ENCODE results near the gene GLYR1.
"Not testable (repeated sequence)": the region's sequence is repeated elsewhere in the genome, so short reads cannot be mapped to it uniquely, and the experiment has no call there.

GLYR1 gene

DNA sequence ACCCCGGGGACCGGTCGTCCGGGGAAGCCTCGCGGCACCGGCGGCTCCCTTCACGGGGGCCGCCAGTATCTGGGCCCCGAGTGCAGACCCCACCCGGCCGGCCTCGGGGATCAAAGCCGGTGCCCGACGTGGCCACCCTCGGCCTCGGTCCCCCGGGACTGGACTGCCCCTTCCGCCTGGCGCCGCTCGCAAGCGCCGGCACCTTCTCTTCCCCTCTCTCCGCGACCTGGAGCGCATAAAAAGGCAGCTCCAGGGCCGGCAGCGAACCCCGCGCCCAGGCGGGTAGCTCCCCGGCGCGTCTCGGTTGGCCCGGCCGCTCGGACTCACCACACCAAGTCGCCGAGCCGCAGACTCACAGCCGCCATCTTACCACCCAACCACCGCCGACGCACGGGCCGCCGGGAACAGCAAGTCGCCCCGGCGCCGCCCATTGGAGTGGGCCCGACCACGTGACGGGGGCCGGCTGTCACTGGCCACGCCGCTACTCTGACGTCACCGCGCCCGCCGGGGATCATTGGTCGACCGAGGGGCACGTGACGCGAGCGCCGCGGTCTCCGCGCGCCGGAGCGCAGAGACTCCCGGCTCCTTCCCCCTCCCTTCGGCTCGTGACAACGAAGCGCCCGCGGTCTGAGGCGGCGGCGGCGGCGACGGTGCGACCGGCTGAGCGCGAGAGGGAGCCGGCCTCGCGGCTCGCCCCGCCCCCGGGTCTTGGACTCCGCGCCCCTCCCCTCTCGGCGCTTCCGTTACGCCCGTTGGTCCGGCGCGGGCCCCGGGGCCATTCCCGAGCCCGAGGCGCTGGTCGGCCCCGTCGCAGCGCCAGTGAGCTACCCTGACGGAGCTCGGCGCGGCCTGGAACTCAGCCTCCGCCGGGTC is at the start of gene GLYR1, which contains the start of gene UBN1:
Gene GLYR1 (minus strand): TSS at position 388 of the 873 bp plus-strand sequence. CDS start 23 bp downstream, at position 365.
Gene UBN1 (plus strand): TSS at position 581 of the 873 bp plus-strand sequence. CDS start 5,437 bp downstream, outside the sequence.
- peak; percentile 100 for DNase-seq

DNA sequence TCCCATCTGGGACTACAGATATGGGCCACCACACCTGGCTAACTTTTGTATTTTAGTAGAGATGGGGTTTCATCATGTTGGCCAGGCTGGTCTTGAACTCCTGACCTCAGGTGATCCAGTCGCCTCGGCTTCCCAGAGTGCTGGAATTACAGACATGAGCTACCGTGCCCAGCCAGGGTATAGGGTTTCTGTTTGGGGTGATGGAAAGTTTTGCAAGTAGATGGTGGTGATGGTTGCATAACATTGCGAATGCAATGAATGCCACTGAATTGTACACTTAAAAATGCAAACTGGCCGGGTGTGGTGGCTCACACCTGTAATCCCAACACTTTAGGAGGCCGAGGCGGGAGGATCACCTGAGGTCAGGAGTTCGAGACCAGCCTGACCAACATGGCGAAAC is 49.7 kb upstream of the GLYR1 start:
- not testable (repeated sequence) for DNase-seq

DNA sequence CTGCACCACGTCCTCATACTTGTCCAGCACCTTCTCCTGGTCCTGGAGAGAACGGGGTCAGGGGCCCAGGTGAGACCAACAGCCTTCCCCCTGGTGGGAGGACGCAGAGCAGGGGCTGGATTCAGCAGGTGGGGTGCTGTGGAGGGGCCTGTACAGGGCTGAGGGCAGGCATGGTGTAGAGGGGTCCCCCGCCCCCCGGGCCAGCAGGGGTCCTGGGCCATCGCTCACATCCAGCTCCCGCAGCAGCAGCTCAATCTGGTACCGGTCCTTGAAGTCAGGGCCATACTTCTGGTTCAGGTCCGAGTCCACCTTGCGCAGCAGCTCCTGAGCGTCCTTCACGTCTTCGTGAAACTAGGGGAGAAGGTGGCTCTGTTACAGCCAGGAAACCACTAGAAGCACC is 48.3 kb upstream of the GLYR1 start:
- DNase-seq, result no peak

DNA sequence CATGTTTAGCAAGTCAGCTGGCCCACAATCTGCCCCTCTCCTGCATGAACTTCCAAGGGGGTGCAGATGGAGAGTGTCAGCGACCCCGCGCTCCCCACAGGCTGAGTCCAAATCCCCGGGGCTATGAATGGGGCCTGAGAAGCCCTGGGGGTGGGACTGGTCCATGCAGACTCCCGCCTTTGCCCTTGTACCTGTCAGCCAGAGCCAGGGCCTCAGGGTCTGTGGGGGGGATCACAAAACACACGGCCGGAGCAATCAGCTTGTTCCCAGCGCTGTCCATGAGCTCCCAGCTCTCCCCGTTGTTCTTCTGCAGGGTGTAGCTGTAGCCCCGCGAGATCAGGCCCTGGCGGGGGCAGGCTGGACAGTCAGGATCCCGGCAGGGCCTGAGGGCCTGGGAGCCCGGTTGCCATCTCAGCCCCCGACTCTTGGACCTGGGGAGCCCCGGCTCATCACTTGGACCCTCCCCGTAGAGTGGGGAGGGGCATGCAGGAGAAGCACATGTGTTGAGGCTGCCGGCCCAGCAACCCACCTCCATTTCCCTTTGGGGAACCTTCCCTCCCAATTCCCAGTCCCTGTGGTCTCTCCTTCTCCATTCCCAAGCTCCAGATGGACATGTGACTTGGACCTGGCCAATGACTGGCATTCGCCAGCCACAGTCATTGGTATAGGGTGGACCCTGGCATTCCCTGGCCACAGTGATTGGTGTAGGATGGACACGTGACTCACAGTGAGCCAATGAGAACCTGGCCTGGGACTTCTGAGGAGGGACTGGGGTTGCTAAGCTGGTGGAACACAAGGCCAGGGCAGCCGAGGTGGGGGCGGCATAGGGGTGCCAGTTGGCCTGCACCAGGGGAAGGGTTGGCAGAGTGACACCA is 47.4 kb upstream of the GLYR1 start:
- no peak for DNase-seq

DNA sequence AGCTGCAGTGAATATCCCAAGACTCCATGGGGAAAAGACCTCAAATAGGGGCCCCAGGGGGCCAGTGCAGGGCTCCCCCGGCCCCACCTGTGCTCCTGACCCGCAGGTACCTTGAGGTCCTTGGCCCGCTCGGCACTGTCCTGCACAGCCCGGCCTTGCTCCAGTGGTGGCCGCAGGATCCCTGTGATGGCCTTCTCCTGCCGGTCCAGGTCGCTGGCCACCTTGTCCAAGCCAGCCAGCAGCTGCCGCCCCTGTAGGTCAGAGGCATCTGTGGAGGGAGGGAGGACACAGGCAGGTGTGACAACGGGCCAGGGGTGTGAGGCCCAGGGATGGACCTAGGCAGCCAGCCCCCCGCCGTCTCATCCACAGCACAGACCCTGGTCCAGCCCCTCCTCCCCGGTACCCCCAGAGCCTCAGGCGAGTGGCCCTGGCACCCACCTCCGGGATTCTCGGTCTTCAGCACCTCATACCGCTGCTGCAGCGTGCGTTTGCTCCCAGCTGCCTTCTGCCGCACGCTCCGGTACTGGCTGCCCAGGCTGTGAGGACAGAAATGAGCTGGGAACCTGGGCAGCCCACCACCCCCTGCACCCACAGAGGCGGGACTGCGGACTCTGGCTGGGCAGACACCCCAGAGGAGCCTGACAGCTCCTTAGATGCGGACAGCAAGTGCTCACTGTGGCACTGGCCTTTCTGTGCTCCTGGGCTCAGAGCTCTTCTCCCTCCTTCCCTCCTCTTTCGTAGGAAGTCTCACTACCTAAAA is 46.2 kb upstream of the GLYR1 start:
- DNase-seq, result no peak

DNA sequence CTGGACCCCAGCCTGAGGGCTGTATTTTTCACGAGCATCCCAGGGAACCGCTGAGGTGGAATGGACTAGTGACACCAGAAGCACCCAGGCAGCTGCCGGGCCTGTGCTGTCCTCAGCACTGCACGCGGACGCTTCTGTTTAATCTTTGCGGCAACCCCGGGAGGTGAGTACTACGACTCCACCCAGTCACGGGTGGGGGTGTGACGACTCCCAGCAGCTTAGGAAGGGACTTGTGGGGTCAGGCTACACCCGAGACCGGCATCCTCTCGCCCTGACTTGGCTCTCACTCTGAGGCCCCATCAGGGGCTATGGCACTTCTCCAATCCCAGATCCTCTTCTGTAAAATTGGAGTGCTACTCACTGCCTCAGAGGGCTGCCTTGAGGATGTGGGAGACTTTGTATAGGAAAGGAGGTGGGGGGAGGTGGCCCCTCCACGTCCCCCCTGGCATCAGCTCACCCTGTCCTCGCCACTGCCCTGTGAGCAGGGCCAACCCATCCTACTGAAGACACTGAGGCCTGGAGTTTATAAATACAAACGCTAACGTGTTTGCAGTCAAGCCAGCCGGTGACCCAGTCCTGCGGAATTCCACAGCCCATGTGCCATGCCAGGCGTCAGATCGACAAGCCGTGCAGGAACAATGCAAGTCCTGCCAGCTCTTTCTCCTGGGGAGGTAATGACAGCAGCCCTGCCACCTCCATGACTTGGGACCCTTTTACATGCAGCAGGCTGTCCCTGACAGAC is 45.4 kb upstream of the GLYR1 start:
- DNase-seq, result no peak

DNA sequence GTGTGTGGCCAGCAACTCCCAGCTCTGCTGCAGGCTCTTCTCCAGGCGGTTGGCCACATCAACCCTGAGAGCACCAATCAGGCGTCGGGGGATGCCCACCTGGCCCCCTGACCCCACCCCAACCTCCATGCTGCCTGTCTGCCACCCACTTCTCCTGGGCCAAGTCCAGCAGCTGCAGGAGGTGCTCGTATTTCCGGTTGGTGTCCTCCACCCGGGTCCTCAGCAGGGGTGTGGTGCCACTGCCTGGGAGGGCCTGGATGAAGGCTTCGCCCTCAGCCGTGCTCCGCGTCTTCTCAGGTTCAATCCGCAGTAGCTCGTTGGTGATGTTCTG is 44.8 kb upstream of the GLYR1 start:
- no peak for DNase-seq

DNA sequence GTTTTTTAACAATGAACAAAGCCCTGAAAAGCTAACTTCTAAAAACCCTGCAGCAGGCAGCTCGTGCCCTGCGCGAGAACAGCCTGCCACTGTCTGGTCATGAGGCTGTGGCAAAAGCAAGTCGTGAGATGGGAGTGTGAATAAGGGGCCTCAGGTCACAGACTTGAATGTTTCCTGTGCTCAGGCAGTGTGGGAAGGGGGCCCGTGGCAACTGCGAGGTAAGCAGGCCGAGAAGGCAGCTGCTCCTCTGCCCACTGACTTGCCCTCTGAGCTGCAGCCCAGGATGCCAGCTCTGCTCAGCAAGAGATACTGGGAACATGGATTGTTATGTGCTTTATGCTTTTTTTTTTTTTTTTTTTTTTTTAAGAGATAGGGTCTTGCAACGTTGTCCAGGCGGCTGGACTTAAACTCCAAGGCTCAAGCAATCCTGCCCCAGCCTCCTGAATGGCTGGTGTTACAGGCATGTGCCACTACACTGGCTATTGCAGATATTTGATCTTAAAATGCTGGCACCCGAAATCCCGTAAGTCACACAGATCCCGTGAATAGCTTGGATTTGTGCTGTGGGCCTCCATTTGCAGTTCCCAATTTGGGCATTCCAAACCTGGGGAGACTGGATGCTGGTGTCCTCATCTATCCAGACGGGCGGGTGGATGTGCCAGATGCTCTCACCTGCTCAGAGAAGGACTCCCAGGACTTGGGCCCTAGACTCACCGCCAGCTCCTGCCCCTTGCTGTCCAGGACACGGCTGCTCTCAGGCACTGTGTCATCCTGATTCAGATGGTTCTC is 44.2 kb upstream of the GLYR1 start:
- DNase-seq, result no peak

DNA sequence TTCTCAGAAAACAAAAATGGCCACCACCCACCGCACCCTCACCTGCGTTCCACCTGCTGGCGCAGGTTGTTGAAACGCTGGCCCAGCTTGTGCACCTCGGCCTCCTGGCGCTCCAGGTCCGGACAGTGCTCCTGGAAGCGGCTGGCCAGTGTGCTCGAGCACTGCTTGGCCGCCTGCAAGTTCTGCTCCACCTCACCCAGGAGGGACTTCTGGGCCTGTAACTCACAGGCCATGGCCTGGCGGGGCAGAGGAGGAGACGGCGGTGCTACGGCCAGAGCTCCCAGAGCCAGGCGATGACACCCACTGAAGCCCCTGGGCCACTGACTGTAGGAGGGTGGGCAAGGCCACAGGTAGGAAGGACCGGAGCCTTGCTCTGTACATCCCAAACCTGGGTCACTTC is 43.6 kb upstream of the GLYR1 start:
- no peak for DNase-seq

DNA sequence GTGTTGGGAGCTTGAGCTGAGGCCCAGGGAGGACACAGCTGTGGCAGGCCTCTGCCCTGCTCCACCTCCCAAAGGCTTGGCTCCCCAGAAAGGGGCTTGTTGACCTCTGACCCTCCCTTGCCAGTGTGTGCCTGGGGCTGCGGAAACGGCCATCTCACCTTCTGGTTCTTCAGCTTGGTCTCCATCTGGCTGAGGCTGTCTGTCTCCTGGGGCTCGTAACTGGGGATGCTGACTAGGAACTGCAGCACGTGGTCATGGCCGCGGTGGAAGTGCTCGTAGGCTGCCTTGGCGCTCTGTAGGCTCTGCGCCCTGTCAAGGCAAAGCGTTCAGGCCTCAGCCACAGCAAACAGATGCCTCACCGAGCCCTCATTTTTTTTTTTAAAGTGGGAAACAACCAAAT is 42.9 kb upstream of the GLYR1 start:
- no peak for DNase-seq

DNA sequence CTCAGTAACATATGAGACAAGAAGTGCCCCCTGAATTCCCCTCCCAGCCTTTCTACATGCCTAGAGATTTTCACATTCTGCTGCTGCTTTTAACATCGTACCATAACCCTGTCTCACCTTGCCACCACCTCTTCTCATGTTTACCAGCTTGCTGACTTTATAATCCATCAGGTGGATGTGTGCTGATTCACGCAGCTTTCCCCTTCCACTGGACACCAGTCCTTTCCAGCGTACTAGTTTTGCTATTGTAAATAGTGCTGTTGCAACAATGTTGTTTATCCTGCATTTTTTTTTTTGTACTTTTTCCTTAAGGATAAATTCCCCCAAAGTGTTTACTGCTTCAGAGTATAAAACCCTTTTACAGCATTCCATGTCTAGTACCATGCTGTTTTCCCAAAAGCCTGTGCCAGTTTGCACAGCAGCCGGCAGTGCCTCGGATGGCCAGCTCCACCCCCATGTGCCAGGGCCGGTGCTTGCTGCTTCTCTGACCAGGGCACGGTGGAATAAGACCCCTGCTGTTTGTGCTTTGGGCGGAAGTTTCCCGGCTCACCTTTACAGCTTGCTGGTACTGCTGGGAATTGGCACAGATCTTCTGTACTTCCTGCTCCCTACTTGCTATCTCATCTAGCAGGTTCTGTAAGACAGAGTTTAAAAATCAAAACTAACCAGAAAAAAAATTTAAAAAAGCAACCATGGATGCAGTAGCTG is 41.5 kb upstream of the GLYR1 start:
- no peak for DNase-seq

DNA sequence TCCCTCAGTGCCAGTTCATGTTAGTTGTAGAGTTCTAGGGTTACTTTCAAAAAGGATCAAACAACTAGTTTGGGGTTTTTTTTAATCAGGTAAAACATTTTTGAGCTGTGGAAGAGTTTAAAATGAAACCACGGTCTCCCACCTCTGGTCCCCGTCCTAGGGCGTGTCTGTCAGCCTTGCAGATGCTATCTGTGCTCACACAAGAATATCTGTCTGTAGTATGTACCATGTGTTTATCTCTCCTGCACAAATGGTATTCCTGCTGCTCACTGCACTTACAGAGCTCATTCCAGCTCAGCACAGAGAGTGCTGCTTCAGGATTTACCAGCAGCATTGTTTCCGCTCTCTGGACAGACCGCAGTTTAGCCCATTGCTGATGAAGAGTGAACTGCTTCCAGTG is 39.1 kb upstream of the GLYR1 start:
- no peak for DNase-seq

DNA sequence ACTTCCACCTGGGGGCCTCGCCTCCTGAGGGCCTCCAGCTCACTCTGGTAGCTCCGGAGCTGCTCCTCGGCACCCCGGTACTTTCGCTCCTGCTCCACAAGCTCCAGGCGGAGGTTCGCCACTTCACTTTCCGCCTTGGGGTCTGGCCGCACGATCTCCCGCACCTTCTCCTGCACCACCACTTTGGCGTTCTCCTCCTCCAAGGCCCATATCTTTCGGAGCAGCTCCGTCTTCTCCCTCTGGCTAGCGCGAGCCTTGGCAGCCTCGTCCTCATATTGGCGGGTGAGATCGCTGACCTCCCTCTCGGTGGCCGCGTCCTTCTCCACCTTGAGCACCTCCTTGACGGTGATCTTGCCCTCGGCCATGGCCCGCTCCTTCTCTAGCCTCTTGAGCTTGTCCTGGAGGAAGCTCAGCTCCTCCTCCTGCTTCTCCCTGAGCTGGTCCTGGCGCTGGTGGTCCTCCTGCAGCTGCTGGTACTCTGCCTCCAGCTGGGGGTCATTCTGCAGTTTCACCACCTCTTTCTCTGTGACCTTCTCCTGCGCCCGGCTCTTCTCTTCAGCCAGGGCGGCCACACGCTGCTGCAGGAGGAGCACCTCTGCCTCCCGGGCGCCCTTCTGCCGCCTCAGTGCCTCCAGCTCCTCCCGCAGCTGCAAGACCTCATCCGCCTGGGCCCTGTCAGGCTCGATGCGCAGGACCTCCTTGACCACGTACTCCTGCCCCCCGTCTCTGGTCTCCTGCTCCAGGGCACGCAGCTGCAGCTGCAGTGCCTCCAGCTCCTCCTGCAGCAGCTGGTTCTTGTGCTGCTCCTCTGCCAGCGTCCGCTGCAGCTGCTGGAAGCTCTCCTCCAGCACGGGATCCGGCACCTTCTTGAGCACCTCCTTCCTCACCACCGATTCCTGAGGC is 38.1 kb upstream of the GLYR1 start:
- no peak for DNase-seq

DNA sequence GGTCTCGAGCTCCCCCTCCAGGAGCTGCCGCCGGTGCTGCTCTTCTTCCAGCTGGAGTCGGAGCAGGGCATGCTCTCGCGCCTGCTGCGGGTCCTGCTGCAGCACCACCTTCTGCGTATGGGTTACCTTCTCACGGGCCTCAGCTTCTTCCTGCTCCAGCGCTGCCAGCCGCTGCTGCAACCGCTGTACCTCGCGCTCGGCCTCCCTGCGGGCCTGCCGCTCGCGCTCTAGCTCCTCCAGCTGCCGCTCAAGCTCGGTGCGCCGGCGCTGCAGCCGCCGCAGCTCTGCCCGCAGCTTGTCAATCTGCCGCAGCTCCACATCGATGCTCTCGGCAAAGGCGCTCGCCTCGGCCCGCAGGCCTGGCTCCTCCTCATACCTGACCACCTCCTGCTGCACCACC is 37.1 kb upstream of the GLYR1 start:
- no peak for DNase-seq

DNA sequence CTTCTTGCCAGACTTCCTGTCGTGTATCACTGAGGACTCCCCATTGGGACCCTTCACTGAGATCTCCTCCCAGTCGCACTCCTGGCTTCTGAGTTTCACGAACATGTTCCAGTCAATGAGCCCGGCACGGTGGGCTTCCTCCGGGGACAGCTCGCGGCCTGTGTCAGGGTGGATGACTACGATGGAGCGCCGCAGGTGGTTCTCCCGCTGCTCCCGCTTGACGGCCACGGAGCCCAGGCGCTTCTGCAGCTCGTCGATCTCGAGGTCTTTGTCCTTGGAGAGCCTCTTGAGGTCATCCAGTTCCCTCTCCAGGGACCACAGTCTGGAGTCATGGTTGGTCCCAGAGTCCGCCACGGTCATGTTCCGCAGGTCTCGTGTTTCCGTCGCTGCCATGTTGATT is 36.4 kb upstream of the GLYR1 start:
- no peak for DNase-seq

DNA sequence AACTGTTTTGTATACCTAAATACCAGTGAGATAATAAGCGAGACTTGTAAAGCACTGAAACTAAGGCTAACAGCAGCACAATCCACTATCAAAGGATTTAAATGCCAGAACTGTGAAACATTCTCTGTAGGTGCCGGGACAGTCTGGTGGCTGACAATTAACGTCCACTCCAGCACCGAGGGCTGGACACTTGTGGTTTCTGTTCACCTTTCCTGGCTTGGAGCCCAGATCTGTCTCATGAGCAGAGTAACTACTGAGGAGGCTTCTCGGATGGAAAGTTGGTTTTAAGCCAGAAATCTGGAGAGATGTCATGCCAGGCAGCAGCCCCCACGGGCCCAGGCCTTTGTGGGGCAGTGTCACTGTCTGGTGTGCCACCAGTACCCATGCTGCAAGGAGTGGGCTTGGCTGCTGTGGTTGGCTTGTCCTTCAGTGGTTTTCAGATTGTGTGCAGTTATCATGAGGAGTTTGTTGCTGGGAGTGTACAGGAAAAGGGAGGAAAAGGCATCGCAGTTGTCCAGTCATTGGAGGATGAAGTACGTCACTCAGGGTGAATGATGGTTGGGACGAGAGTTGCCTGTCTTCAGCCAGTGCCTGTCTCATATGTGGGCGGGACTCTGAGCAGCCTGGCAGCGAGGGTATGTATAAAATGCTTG is 35.7 kb upstream of the GLYR1 start:
- peak; percentile 93 for DNase-seq

DNA sequence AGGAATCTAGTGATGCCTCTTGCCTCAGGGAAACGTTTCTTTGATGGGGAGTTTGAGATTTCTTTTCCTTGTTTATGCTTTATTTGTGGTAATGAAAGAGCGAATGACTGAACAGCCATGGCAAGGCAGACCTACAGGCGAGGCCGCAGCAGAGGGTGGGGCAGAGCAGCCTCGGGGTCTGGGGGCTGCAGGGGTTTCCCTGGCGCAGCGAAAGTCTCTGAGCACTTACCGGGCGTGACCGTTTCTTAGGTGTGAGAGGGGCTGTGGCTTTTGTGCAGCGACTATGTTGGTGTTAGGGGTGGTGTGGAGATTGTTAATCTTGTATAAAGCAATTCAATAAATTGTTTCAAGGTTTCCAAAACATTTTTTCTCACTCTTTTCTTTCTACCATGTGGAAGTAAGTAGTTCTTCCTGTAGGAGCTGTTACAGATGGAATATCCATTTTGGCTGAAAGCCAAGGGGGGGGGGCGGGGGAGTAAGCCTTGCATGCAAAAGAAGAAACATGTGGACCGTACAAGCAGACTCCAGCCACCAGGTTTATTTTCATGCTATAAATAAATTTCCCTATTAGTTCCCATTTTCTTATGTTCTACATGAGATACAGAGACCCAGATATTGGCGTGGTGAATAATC is 35.0 kb upstream of the GLYR1 start:
- no peak for DNase-seq

DNA sequence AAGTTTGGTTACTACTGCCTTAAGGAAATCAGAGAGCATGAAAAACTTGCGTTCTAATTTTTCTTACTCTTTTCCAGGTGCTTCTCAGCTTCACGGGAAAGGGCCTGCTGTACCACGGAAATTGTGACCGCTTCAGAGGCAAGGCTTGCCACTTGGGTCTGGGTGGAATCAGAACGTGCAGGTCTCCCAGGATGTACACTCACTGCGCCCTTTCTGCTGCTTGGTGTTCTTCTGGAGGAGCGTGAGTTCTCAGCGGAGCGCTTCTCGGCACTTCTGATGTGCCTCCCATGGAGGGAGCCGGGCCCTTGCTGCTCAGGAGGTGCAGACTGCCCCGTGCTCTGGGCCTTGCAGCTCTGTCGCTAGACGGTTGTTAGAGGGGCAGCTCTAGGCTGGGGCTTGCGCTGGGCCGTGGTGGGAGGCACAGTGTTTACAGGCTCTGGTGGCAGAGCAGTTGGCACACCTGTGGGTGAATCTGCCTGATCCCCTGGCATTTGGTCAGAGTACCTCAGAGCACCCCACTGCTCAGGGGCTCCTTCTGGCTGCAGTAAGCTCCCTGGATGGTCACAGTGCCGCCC is 33.0 kb upstream of the GLYR1 start:
- no peak for DNase-seq

Measured in RPMI8226 (cell line).